BLaER1 (cell line): ENCODE data around the gene KRT79.

ENCODE experiments used
- H3K27ac ChIP-seq: shearing (Covaris generic); formaldehyde crosslinking; 2 replicates; pipeline ENCODE4 v1.8.1; 2022
- H3K27me3 ChIP-seq: shearing (Covaris generic); formaldehyde crosslinking; 2 replicates; pipeline ENCODE4 v1.8.1; 2022
- H3K36me3 ChIP-seq: shearing (Covaris generic); formaldehyde crosslinking; 2 replicates; pipeline ENCODE4 v1.8.1; 2022
- H3K4me1 ChIP-seq: shearing (Covaris generic); formaldehyde crosslinking; 2 replicates; pipeline ENCODE4 v1.8.1; 2022
- H3K4me2 ChIP-seq: shearing (Covaris generic); formaldehyde crosslinking; 2 replicates; pipeline ENCODE4 v1.8.1; 2022
- H3K4me3 ChIP-seq: shearing (Covaris generic); formaldehyde crosslinking; 2 replicates; pipeline ENCODE4 v1.8.1; 2022
- H3K9ac ChIP-seq: shearing (Covaris generic); formaldehyde crosslinking; 2 replicates; pipeline ENCODE4 v1.8.1; 2022
- H3K9me3 ChIP-seq: shearing (Covaris generic); formaldehyde crosslinking; 2 replicates; pipeline ENCODE4 v1.8.1; 2022
- H4K20me1 ChIP-seq: shearing (Covaris generic); formaldehyde crosslinking; 2 replicates; pipeline ENCODE4 v1.8.1; 2022
- Cebpa-rat ChIP-seq: shearing (Covaris generic); IDR thresholded peaks from 2 replicates; pipeline ENCODE4 v1.8.1; 2022

The KRT79 gene

DNA sequence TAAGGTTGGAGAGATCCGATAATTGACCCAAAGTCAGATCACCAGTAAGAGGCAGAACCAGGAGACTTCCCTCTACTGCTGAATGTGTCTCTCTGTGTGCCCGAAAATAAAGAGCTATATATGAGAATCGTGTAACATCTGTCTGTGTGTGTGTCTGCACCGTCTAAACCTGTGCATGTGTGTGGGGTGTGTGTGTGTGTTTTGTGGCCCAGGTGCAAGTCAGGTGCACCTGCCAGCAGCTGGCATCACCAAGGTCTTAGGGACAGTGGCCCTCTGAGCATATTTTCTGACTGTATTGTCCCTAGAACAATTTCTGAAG, 39.4 kb upstream of the KRT79 start:
- Histone ChIP-seq H4K20me1 (no peaks in the 10 kb centered on the region), H3K4me3 (no peak overlapping the region; the same call in 1 of the 2 replicates), H3K27me3 (no peaks in the 10 kb centered on the region), H3K9ac (no peak overlapping the region), H3K4me1 (peaks cover 46% of the 10 kb centered on the region), H3K9me3 (no peaks in the 10 kb centered on the region), H3K27ac (no peak overlapping the region), H3K4me2 (peak overlapping the region; percentile 95), H3K36me3 (no peaks in the 10 kb centered on the region)
- no peak for TF ChIP-seq Cebpa-rat

DNA sequence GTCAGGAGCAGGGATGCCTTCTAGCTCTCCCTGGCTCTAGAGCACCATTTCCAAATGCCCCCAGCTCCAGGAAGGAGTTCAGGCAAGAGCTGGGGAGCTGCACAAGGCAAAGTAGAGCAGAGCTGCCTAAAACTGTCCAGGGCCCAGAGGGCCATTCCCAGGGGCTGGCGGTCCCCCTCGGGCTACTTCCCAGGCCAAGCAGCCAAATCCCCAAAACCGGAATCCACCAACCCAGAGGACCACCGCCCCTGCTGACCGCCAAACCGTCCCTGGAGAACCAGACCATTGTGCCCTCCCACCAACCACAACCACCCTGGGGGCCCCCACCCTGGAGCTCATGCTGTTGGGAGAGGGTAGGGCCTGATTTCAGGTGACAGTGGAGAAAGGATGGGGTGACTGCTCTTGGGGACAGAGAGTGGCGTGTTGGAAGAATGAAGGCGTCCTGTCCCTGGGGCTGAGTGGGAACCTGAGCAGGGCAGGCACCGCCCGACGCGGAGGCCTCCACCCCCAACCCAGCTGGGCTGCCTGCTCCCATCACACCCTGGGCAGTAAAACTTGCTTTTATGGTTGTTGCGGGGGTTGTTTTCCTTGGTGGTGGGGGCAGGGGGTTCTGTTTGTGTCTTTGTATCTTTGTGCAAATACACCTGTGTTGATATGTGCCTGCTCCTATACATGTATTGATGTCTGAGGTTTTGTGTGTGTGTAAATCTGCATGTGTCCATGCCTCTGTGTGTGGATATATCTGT, 38.7 kb upstream of the KRT79 start:
- H3K27me3 ChIP-seq: no peaks in the 10 kb centered on the region
- no peaks in the 10 kb centered on the region for H4K20me1 ChIP-seq
- no peak for TF ChIP-seq Cebpa-rat
- no peaks in the 10 kb centered on the region for H3K36me3 ChIP-seq
- no peak overlapping the region for H3K4me2 ChIP-seq
- no peaks in the 10 kb centered on the region for H3K9me3 ChIP-seq
- no peak overlapping the region for H3K4me3 ChIP-seq
- peaks cover 40% of the 10 kb centered on the region for H3K4me1 ChIP-seq
- no peak overlapping the region for H3K27ac ChIP-seq
- no peak overlapping the region for H3K9ac ChIP-seq

DNA sequence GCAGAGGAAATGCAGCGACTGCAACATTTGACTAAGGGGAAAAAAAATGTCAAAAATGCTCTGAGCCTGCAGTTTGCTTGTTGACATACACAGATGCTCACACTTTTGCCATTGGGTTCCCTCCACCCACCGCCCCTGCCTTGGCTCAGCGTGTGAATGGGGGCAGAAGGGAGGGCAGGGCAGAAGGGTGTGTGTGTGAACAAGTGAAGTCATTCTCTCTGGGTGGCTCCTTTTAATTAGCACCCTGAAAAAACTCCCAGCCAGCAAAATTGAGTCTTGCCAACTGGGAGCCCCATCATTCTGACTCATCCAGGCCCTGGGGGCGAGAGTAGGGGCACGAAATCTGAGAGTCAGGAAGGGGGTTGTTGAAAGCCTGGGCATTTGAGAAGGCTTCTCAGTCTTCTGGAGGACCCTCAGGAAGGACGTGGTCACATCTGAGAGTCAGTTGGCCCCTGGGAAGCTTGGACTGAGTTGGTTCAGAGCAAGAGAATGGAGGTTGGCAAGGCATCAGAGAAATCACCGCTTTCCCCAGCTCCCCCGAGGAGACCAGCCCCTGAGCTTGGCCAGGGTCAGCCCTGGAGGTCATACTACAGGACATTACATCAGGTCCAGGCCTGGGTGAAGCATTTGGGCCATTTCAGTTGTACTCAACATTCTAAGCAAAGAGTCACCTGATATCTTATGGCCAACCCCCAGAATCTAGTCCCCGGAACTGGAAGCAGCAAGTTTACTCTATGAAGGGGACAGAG, 37.4 kb upstream of the KRT79 start:
- TF ChIP-seq Cebpa-rat: no peak
- Histone ChIP-seq H3K27me3 (no peaks in the 10 kb centered on the region), H3K9me3 (no peaks in the 10 kb centered on the region), H4K20me1 (no peaks in the 10 kb centered on the region), H3K4me2 (peak overlapping the region; percentile 5; the same call in 1 of the 2 replicates), H3K4me1 (peaks cover 47% of the 10 kb centered on the region), H3K4me3 (no peak overlapping the region), H3K36me3 (no peaks in the 10 kb centered on the region), H3K27ac (no peak overlapping the region), H3K9ac (no peak overlapping the region)

DNA sequence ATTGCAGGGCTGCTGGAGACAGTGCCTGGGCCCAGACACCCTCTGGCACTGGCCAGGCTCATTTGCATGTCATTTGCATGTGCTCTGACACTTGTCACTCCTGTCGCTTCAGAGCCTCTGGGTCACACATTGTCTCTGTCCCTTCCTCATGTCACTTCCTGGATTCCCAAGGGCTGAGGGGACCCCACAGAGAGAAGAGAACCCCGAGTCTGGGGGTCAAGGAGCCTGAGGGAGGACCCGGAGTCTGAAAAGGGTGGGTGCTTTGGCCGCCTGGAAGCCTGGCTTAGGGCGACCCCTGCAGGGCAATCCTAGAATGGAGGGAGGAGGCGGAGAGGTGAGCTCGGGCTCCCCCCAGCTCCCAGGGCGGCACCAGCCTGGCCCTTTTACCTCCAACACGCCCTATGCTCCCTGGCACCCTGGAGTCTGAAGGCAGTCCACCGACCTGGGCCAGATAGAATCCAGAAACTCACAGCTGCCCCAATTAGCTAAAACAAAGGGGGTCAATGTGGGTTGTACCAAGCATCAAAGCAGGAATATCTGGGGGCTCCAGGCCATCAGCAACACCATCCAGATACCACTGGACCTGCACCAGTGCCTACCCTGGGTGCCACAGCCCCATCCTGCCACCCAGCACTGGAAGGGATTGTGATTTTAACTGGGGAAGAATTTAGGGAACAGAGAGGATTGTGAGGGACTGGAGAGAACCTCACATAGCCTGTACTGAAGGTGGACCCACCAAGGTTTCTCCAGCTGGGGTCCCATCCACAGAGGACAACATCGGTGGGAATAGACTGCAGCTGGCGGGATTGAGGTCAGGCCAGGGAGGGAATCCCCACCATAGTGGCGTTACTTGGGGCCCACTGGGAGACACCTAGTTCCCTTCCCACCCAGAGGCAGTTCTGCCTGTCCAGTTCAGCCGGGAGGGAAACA, 36.5 kb upstream of the KRT79 start:
- Histone ChIP-seq H4K20me1 (no peaks in the 10 kb centered on the region), H3K36me3 (no peaks in the 10 kb centered on the region), H3K4me1 (peaks cover 47% of the 10 kb centered on the region), H3K9ac (no peak overlapping the region), H3K27ac (no peak overlapping the region), H3K27me3 (no peaks in the 10 kb centered on the region), H3K4me3 (no peak overlapping the region), H3K9me3 (no peaks in the 10 kb centered on the region), H3K4me2 (peak overlapping the region; percentile 42)
- TF ChIP-seq Cebpa-rat: no peak

DNA sequence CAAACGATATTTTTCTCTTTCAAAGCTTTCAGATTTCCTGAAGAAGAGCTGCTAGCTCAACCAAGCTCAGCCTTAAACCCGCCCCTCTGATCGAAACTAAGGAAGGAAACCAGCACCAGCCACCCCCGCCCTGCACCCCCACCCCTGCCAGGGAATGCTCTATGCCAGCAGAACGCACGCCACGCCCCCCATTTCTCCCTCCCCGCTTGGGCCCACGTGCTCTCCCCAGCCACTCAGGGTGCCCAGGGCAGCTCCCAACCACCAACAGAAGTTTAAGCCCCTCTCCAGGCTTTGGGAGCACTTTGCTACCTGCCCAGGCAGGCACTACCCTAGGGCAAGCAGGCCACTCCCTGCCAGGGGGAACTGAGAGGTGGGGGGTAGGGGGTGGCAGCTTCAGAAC, 33.5 kb upstream of the KRT79 start:
- Histone ChIP-seq H3K27me3 (no peaks in the 10 kb centered on the region), H3K4me3 (no peak overlapping the region), H3K4me2 (peak overlapping the region; percentile 73), H4K20me1 (no peaks in the 10 kb centered on the region), H3K9me3 (no peaks in the 10 kb centered on the region), H3K4me1 (peaks cover 27% of the 10 kb centered on the region), H3K27ac (peak overlapping the region; percentile 38; the same call in 1 of the 2 replicates), H3K9ac (peak overlapping the region; percentile 45; the same call in 1 of the 2 replicates), H3K36me3 (no peaks in the 10 kb centered on the region)
- no peak for TF ChIP-seq Cebpa-rat

DNA sequence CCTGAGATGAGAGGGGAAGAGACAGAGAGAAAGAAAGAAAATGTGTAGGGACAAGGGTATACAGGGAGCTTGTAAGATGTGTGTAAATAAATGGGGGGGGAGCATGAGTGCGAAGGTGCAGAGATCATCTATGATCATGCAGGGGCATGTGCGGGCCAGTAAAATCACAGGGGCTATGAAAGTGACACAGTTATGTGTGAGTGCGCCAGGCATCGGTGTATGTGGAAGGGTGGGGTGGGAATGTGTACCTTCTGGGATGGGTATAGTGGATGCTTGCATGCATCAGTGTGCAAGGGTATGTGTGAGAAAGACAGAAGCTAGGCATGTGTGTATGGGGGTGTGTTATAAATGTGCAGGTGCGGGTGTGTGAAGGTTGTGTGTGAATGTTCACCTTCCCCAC, 33.0 kb upstream of the KRT79 start:
- Histone ChIP-seq H3K27ac (peak overlapping the region; percentile 38; the same call in 1 of the 2 replicates), H3K4me3 (no peak overlapping the region), H3K4me2 (peak overlapping the region; percentile 73)

DNA sequence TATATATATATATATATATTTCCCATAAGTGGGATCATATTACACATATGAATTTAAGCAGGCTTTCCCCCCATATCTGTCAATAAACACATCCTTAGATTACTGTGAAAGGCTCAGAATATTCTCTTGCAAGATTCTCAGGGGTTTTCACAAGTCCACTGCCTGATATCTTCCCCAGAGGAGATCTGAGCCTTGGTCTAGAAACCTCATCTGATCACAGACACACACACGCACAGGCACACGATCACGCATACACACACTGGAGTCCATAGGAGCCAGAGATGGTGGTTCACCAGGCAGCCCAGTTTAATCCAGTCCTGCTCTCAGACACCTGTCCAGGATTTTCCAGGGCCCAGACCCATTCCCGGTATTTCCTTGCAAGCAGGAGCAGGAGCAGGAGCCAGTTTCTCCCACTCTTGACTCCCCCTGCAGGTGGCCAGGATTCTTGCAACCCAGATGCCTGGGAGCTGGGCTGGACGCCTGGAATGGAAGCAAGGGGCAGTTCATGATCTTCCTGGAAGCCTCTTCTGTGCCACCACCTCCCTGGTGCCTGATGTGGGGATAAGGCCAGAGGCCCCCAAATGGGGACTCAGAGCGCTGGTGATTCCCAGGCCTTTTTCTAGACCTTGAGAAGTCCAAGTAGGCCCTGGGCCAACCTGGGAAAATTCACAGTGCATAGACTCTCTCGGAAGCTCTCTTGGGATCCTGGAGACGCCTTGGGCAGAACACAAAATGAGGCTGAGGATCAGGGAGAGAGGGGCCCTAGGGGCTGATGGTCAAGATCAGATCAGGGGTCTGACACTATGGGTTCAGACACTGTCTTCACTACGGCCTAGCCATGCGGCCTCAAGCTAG, 31.2 kb upstream of the KRT79 start:
- no peaks in the 10 kb centered on the region for H3K27me3 ChIP-seq
- TF ChIP-seq Cebpa-rat: no peak
- no peak overlapping the region for H3K27ac ChIP-seq
- no peak overlapping the region for H3K4me3 ChIP-seq
- H3K36me3 ChIP-seq: no peaks in the 10 kb centered on the region
- H3K4me1 ChIP-seq: peaks cover 18% of the 10 kb centered on the region
- no peaks in the 10 kb centered on the region for H3K9me3 ChIP-seq
- no peak overlapping the region for H3K4me2 ChIP-seq
- H4K20me1 ChIP-seq: no peaks in the 10 kb centered on the region
- H3K9ac ChIP-seq: no peak overlapping the region

More for the DNA sequence above, 33.0 kb upstream of the KRT79 start:
- no peaks in the 10 kb centered on the region for H4K20me1 ChIP-seq
- H3K36me3 ChIP-seq: no peaks in the 10 kb centered on the region
- H3K27me3 ChIP-seq: no peaks in the 10 kb centered on the region
- TF ChIP-seq Cebpa-rat: no peak
- peaks cover 27% of the 10 kb centered on the region for H3K4me1 ChIP-seq
- H3K9ac ChIP-seq: peak overlapping the region; percentile 45; the same call in 1 of the 2 replicates
- no peaks in the 10 kb centered on the region for H3K9me3 ChIP-seq

DNA sequence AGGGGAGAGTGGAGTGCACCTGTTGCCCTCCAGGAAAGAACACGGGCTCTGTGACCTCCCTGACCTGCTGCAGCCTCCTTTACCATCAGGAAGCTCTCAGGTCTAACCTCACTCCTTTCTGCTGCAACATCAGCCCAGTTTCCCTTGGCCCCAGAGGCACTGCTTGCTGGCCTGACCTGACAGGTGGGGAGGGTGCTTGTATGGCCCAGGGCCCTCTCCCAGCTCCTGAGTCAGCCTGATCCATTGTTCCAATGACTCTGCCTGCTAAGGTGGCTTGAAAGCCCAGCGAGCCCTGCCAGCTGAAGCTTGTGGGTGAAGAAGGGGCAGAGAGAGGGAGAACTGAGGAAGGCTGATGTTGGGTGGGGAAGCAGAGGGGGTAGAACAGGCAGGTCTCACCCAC, 27.9 kb upstream of the KRT79 start:
- H3K4me2 ChIP-seq: no peak overlapping the region
- no peak overlapping the region for H3K4me3 ChIP-seq
- H3K9me3 ChIP-seq: no peaks in the 10 kb centered on the region
- no peak for TF ChIP-seq Cebpa-rat
- H3K9ac ChIP-seq: no peak overlapping the region
- H3K27me3 ChIP-seq: no peaks in the 10 kb centered on the region
- no peaks in the 10 kb centered on the region for H4K20me1 ChIP-seq
- H3K27ac ChIP-seq: no peak overlapping the region
- H3K36me3 ChIP-seq: no peaks in the 10 kb centered on the region
- peaks cover 3% of the 10 kb centered on the region for H3K4me1 ChIP-seq

DNA sequence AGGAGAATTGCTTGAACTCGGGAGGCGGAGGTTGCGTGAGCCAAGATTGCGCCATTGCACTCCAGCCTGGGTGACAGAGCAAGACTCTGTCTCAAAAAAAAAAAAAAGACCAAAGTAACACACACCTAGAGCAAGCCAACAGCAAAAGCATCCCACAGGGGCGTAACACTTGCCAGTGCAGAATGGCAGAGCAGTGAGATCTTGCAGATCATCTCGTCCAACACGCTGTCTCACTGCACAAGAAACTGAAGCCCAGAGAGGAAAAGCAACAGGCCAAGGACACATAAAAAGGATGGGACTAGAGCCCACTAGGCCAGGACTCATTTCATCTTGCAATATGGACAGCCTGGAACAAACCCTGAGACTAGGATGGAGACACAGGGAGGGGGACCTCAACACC, 27.4 kb upstream of the KRT79 start:
- H3K27me3 ChIP-seq: no peaks in the 10 kb centered on the region
- H3K4me1 ChIP-seq: no peaks in the 10 kb centered on the region
- H3K4me2 ChIP-seq: no peak overlapping the region
- no peaks in the 10 kb centered on the region for H4K20me1 ChIP-seq
- no peak overlapping the region for H3K4me3 ChIP-seq
- TF ChIP-seq Cebpa-rat: no peak
- no peak overlapping the region for H3K27ac ChIP-seq
- H3K36me3 ChIP-seq: no peaks in the 10 kb centered on the region
- H3K9ac ChIP-seq: no peak overlapping the region
- H3K9me3 ChIP-seq: no peaks in the 10 kb centered on the region
